ENCODE data around the gene KIF16B.
"Not testable (repeated sequence)": the region's sequence is repeated elsewhere in the genome, so short reads cannot be mapped to it uniquely, and the experiment has no call there.

The KIF16B gene

GRCh38 chr20:16530201-16530681, 43.0 kb downstream of the KIF16B start:
- Histone ChIP-seq H3K27ac (no peak overlapping the region), H3K27me3 (no peaks in the 10 kb centered on the region), H3K4me1 (ENCODE audit: control insufficient read depth in 1 of 2, insufficient read depth in 1 of 2, low read depth in 1 of 2, low read length in 1 of 2) (no peaks in the 10 kb centered on the region), H3K36me3 (peaks cover 2% of the 10 kb centered on the region), H3K9me3 (no peaks in the 10 kb centered on the region), H3K4me3 (ENCODE audit: low read depth in 1 of 2, low read length in 1 of 2) (no peak overlapping the region)
- TF ChIP-seq CTCF (IDR thresholded peaks at IDR 0.05), result no peak

GRCh38 chr20:16528078-16528477, 45.2 kb downstream of the KIF16B start:
- H3K4me3 ChIP-seq (ENCODE audit: low read depth in 1 of 2, low read length in 1 of 2), result no peak overlapping the region
- no peak for TF ChIP-seq CTCF (IDR thresholded peaks at IDR 0.05)

GRCh38 chr20:16527438-16527837, 45.8 kb downstream of the KIF16B start:
- no peaks in the 10 kb centered on the region for H3K9me3 ChIP-seq
- no peak for TF ChIP-seq CTCF (IDR thresholded peaks at IDR 0.05)
- no peak overlapping the region for H3K27ac ChIP-seq
- no peak overlapping the region for H3K4me3 ChIP-seq (ENCODE audit: low read depth in 1 of 2, low read length in 1 of 2)
- H3K4me1 ChIP-seq (ENCODE audit: control insufficient read depth in 1 of 2, insufficient read depth in 1 of 2, low read depth in 1 of 2, low read length in 1 of 2), result no peaks in the 10 kb centered on the region
- H3K27me3 ChIP-seq, result no peaks in the 10 kb centered on the region
- H3K36me3 ChIP-seq, result peaks cover 4% of the 10 kb centered on the region

More at GRCh38 chr20:16528078-16528477, 45.2 kb downstream of the KIF16B start:
- Histone ChIP-seq H3K36me3 (peaks cover 4% of the 10 kb centered on the region), H3K27ac (no peak overlapping the region), H3K27me3 (no peaks in the 10 kb centered on the region), H3K4me1 (ENCODE audit: control insufficient read depth in 1 of 2, insufficient read depth in 1 of 2, low read depth in 1 of 2, low read length in 1 of 2) (no peaks in the 10 kb centered on the region), H3K9me3 (no peaks in the 10 kb centered on the region)

DNA sequence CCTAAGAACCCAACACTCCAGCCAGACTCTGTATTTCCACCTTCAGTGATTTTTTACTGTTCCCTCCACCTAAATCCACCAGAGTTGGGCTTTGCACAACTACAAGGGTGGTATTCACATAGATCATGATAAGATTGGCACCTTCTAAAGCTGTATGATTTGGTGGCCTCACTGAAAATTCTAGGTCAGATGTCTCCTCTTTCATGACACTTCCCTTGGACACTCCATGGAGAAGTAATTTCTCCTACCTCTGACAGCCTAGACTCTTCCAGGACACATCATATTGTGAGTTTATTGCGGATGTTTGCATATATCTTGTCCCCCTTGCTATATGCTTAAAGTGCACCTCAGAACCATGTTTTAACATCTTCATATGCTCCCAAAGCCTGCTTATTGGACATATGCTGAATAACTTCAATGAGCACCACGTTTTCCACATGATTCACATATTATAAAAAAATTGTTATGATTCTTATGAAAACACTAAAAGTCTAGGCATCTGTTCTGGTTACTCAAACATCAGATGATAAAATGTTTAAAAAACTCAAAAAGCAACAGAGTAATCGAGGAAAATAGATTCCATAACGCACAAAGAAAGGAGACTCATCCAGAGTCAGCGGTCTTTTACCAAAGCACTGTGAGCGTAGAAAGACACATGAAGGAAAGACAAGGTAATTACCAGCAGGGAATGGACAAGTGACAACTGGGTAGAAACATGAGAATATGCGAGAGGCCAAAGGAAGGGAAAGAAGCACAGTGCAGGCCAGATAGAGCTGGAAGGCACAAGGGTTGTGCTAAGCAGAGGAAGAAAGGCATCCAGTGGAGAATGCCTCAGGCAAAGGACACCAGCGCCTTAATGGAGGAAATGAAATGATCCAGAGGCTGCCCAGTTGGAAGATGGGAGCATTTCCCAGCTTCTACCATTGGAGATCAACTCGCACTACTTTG, 46.5 kb downstream of the KIF16B start:
- no peak for TF ChIP-seq CTCF (IDR thresholded peaks at IDR 0.05)
- Histone ChIP-seq H3K27ac (no peak overlapping the region), H3K9me3 (no peaks in the 10 kb centered on the region), H3K4me1 (ENCODE audit: control insufficient read depth in 1 of 2, insufficient read depth in 1 of 2, low read depth in 1 of 2, low read length in 1 of 2) (no peaks in the 10 kb centered on the region), H3K4me3 (ENCODE audit: low read depth in 1 of 2, low read length in 1 of 2) (no peak overlapping the region), H3K36me3 (peaks cover 4% of the 10 kb centered on the region), H3K27me3 (no peaks in the 10 kb centered on the region)

- not testable (repeated sequence) for H3K36me3 ChIP-seq; H3K4me1 ChIP-seq (ENCODE audit: control insufficient read depth in 1 of 2, insufficient read depth in 1 of 2, low read depth in 1 of 2, low read length in 1 of 2)
Measured at GRCh38 chr20:16522651-16523050, 50.6 kb downstream of the KIF16B start.

DNA sequence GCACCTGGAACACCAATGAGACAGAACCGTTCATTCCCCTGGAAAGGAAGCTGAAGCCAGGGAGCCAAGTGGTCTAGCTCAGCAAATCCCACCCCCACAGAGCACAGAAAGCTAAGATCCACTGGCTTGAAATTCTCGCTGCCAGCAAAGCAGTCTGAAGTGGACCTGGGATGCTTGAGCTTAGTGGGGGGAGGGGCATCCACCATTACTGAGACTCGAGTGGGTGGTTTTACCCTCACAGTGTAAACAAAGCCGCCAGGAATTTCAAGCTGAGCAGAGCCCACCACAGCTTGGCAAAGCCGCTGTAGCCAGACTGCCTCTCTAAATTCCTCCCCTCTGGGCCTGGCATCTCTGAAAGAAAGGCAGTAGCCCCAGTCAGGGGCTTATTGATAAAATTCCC, 53.1 kb downstream of the KIF16B start:
- no peak overlapping the region for H3K4me3 ChIP-seq (ENCODE audit: low read depth in 1 of 2, low read length in 1 of 2)
- no peaks in the 10 kb centered on the region for H3K9me3 ChIP-seq
- H3K36me3 ChIP-seq, result peaks cover 1% of the 10 kb centered on the region
- TF ChIP-seq CTCF (IDR thresholded peaks at IDR 0.05), result no peak
- H3K4me1 ChIP-seq (ENCODE audit: control insufficient read depth in 1 of 2, insufficient read depth in 1 of 2, low read depth in 1 of 2, low read length in 1 of 2), result no peaks in the 10 kb centered on the region
- H3K27me3 ChIP-seq, result no peaks in the 10 kb centered on the region
- no peak overlapping the region for H3K27ac ChIP-seq

More at GRCh38 chr20:16522651-16523050, 50.6 kb downstream of the KIF16B start:
- H3K9me3 ChIP-seq; H3K27ac ChIP-seq; H3K27me3 ChIP-seq; H3K4me3 ChIP-seq (ENCODE audit: low read depth in 1 of 2, low read length in 1 of 2): not testable (repeated sequence)

DNA sequence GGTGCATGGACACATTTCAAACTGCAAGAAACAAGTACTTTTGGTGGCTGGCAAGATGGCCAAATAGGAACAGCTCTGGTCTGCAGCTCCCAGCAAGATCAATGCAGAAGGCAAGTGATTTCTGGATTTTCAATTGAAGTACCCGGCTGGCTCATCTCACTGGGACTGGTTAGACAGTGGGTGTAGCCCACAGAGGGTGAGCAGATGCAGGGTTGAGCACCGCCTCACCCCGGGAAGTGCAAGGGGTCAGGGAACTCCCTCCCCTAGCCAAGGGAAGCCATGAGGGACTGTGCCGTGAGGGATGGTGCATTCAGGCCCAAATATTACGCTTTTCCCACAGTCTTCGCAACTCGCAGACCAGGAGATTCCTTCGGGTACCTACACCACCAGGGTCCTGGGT, 53.6 kb downstream of the KIF16B start:
- H3K4me3 ChIP-seq (ENCODE audit: low read depth in 1 of 2, low read length in 1 of 2); H3K27me3 ChIP-seq; H3K4me1 ChIP-seq (ENCODE audit: control insufficient read depth in 1 of 2, insufficient read depth in 1 of 2, low read depth in 1 of 2, low read length in 1 of 2); H3K36me3 ChIP-seq; H3K27ac ChIP-seq; H3K9me3 ChIP-seq: not testable (repeated sequence)

Measured in neutrophil (primary cell).